H1 (cell line): ENCODE measurements around the gene CRBN. TPM values are rescaled to one million over a fixed set of nuclear protein-coding genes. Genes with fewer than 3 reads are reported as not detected.

Source experiments
- CHD7 ChIP-seq: fragments of 300-600 bp; sonication (generic); IDR thresholded peaks from 2 replicates; pipeline ENCODE4 v1.7.1; 2012; ENCODE audit warnings: low read length, moderate library complexity, mild to moderate bottlenecking, inconsistent platforms; ENCODE audit not compliant: insufficient replicate concordance
- polyA plus RNA-seq, 7 experiments: library from polyadenylated mRNA; depleted of rRNA in 3 of 7; stranded (reverse) in 5 of 7; unstranded in 2 of 7; fragments of >200 nt in 5 of 7; fragments of 200-250 nt in 2 of 7; gene quantifications; 1 replicate in 5 of 7; 2 replicates in 1 of 7; 4 replicates in 1 of 7; pipeline versions ENCODE4 v1.2.1 to v1.2.3, GENCODE V29; 2011 to 2013; ENCODE audit warnings: missing spikeins in 2 of 7, mixed read lengths in 2 of 7
- total RNA-seq: library from RNA; stranded (reverse); fragmentation: NEBNext Ultra II Directional; extraction: Animal tissue kit (Norgen Biotek cat#: 25700); gene quantifications from 2 replicates; pipeline ENCODE4 v1.2.1, GENCODE V29; 2021

CRBN gene
- total and polyA plus RNA-seq, 2 of the 8 experiments (the other 6 are each of a cell fraction or from before 2014, with no cell fraction given), result 13.4 to 30.3 TPM

DNA sequence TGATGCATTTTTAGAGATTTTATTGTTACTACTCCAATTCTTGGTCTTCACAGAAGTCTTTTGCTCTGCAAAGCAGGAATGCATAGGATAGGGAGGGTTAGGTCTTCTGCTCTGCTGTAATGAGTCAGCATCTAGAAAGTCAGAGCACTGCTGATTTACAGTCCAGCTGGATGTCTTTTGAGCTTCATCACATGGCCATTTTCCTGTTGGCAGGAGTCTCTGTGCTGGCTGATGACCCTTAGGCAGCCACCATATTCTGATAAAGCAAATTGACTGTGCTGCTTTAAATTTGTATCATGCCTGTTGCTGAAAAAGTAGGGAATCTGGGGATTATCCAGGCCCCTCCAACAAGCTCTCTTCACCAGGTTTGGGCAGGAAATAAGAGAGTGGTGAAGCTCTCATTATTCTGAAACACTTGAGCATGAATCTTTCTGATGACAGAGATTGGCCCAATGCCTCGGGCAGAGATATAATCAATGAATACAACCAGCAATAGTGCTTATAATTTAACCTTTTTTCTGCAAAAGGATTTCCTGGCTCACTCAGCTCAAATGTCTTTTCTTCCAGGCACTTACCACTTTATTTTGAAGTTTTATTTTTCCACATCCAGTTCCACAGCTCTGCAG is 9.7 kb upstream of the CRBN start (continued):
- TF ChIP-seq CHD7, result no peak
- TF ChIP-seq, all 59 proteins: peak for 0
